ENCODE data around the gene CACNG3.

Gene CACNG3

DNA sequence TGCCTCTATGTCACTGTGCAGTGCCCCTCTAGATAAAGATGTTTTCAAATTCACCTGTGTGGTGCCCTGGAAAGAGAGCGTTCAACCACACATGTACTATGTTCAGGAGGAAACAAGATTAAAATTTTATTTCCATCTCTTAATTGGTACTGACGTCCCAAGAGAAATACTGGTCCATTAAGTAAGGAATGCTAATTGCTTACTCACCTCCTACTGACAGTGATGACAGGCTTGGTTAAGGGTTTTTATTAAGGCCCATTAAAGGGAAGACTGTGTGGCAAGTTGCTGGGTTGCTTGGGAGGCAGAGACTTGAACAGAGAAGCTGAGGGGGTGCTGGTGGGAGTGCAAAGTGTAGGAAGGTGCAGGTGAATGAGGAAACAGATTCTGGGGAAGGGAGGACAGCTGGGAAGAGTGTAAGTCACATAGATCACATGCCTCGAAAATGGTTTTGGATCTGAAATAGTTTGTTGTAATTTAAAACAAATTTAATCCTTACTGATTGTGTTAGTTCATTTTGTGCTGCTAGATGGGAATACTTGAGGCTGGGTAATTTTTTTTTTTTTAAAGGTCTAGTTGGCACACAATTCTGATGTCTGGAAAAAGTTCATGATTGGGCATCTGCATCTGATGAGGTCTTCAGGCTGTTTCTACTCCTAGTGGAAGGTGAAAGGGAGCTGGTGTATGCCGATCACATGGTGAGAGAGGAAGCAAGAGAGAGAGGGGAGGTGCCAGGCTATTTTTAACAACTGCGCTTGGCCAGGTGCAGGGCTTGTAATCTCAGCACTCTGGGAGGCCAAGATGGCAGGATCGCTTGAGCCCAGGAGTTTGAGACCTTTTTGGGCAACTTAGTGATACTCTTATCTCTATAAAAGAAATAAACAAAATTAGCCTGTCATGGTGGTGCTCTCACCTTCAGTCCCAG is 140.5 kb downstream of the CACNG3 start:
- no peak for DNase-seq (ENCODE audit: low read depth)

- no peak for DNase-seq (ENCODE audit: low read depth)
Measured at GRCh38 chr16:24409045-24409444, 152.9 kb downstream of the CACNG3 start.

Data from HS-27A (cell line).